Omental fat pad (tissue), 4 donors: ENCODE results near the gene RIN3. TPM values are rescaled to one million over a fixed set of nuclear protein-coding genes. Genes with fewer than 3 reads are reported as not detected.

Experiments
- ATAC-seq: fragments of 150-250 bp; one replicate; pipeline ENCODE4 v1.9.1; 2016; ENCODE audit warnings: mild to moderate bottlenecking, moderate library complexity; ENCODE audit not compliant: low FRiP score
- DNase-seq: peaks from one replicate; pipeline ENCODE4 v3.0.0-alpha.2; 2019; ENCODE audit warnings: low spot score
- total RNA-seq, 4 donors: library from RNA; depleted of rRNA; stranded (reverse); fragments of >200 nt; gene quantifications; one replicate each; pipeline ENCODE4 v1.1.0, GENCODE V29; 2016
- TF ChIP-seq, protein P1 (sequence below), 3 donors: fragments of 450-650 bp; IDR thresholded peaks; one replicate each; pipeline ENCODE4 v1.5.1; 2016 to 2017; ENCODE audit warnings: antibody characterized with exemption in 3 of 3, mild to moderate bottlenecking in 3 of 3, moderate library complexity in 2 of 3

RIN3 gene
- total RNA-seq, 4 donors from 2014 or later, result 11.6 to 36.3 (median 20.2) TPM

DNA sequence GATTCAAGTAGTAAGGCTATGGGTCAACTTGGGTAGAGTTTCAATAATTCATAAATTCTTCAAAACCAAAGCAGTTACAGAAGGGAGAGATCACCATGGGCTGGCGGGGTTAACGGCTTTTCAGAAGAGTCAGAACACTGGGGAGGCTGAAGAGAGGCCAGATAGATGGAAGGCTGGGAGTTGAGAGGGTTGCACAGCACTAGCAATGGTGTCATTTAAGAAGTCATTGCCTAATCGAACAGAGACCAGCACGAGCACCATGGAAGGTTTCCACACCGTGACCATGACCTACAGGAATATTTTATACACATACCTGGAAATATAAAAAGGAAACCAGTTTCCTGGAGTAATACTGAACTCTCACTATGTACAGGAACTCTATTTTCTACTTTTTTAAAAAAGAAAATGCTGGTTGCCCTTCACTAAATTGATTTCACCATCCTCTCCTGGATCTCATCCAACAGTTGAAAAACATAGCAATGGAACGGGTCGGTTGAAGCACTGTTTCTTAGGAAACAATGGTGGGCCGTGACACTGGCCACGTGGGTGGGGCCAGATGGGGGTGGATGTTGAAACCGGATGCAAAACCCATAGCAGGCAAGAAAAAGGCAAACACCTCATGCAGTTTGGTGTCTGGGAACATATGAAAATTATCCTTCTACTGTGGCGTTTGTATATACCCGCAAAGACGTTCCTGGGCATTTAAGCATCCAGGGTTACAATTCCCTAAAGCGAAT lies 38.0 kb upstream of the RIN3 start:
- DNase-seq, result no peak
- TF ChIP-seq, protein P1, sequence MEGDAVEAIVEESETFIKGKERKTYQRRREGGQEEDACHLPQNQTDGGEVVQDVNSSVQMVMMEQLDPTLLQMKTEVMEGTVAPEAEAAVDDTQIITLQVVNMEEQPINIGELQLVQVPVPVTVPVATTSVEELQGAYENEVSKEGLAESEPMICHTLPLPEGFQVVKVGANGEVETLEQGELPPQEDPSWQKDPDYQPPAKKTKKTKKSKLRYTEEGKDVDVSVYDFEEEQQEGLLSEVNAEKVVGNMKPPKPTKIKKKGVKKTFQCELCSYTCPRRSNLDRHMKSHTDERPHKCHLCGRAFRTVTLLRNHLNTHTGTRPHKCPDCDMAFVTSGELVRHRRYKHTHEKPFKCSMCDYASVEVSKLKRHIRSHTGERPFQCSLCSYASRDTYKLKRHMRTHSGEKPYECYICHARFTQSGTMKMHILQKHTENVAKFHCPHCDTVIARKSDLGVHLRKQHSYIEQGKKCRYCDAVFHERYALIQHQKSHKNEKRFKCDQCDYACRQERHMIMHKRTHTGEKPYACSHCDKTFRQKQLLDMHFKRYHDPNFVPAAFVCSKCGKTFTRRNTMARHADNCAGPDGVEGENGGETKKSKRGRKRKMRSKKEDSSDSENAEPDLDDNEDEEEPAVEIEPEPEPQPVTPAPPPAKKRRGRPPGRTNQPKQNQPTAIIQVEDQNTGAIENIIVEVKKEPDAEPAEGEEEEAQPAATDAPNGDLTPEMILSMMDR (IDR thresholded peaks at IDR 0.05), result no peak
- peak; percentile 56 for ATAC-seq

DNA sequence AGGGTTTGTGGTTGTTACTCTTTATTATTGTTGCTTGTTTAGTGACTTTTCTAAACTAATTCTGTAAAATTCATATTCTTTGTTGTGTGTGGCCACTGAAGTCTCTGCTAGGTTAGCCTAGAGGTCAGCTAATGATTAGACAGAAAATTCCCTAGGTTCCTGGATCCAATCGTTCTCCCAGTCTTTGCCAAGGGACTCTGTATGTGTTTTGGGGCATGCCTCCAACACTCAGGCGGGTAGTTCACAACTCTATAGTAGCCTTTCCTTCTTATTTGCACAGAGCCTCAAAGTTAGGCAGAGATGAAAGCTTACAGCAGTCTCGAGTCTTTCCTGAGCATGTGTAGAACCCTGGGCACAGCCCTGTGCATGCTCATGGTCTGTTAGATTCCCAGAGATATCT lies 32.7 kb upstream of the RIN3 start:
- ATAC-seq, result no peak
- TF ChIP-seq, protein P1 (IDR thresholded peaks at IDR 0.05), result no peak

DNA sequence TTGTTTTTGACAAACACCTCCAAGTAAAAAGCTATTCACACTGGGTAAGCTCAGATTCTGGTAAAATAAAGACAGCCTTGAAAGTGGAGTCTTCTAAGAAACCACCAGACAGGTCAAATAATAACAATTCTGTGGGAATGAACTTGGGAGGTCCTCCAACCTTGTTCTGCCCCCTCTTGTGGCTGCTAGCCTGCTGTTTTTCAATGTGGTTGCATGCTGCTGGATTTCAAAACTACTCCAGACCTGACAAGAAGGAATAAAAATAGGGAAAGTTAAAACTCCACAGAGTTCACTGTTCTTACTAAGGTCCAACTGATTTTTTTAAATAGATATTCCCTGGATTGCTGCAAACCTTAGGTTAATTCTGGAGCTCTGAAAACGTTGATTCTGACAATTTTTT lies 32.2 kb upstream of the RIN3 start:
- TF ChIP-seq, protein P1 (IDR thresholded peaks at IDR 0.05), result no peak
- DNase-seq (no peak), ATAC-seq (no peak)

More for the DNA sequence above, 32.7 kb upstream of the RIN3 start:
- no peak for DNase-seq

DNA sequence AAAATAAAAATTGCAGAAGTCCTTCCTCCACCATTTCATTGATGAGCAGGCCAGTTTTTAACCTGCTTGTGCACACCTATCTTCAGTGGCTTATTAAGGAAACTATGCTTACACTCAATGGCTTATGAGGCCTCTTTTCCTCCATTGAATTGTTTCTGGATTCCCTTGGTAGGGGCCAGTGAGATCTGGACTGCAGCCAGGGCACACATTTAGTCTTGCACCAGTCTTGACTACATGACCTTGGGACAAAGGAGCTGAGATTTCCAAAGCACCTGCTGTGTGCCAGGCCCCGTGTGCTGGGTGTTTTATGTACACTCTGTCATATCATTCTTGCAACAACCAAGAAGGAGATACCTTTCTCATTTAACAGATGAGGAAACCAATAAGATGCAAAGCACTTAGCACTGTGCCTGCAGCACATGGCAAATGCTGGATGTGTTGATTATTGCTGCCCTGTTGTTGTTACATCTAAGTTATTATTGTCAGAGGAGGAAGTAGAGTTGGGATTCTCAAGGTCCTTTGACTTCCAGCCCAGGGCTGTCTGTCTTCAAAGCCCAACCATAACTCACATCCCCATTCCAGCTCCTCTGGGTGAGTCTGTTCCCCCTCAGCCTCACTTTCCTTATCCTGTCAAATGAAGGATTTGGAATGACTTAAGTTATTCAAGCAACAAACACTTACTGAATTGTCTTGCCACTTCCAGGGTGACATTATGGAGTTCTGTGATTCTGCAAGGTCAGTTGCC lies 31.6 kb upstream of the RIN3 start:
- no peak for ATAC-seq
- no peak for DNase-seq
- TF ChIP-seq, protein P1 (IDR thresholded peaks at IDR 0.05), result no peak

DNA sequence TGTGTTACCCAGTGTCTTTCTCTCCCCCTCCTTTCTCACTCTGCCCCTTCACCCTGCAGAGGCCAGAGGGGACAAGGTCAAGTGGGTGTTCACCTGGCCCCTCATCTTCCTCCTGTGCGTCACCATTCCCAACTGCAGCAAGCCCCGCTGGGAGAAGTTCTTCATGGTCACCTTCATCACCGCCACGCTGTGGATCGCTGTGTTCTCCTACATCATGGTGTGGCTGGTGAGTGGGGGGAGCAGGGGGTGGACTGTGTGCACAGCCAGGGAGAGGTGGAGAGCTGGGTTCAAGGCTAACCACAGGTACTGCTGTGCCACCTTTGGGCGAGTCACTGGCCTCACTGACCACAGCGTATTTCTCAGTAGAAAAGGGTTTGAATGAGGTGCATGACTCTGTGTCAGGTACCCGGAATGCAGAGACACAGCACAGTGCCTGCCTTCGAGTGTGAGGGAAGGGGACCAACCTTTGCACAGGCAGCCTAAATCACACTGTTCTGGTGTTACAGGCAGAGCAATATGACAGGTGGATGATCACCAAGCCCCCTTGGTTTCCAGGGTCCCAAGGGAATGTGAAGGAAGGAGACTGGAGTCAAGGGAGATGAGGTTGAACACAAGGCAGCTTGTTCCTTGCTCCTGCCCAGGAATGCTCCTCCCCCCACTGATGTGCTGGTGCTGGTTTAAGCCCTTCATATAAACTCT lies 30.8 kb upstream of the RIN3 start:
- no peak for DNase-seq
- TF ChIP-seq, protein P1 (IDR thresholded peaks at IDR 0.05), result no peak
- ATAC-seq, result no peak

DNA sequence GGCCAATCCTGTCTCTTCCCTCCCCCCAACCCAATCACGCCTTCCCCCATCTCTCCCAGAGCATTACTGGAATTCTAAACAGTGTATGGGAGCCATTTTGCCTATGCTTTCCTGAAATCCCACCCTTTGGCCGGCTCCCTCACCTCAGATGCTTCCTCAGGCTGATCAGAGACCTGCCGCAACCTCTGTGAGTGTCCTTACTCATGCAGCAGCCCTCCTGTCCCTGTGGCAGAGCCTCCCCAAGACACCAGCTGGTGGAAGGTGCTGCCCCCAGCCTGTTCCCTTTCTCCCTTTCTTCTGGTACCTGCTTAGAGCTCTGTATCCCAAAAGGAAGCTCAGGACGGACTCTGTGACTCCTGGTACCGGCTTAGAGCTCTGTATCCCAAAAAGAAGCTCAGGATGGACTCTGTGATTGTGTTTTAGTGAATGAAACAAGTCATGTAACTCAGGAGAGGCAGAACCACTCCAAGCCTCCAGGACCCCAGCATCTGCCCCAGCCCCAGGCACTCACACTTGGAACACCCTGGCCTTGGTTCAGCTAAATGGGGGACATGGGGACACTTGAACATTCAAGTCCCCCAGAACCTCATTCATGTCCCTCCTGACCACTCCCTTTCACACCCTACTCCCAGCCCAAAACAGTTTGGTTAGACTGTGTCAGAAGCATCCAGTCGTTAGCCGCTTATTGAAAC lies 29.3 kb upstream of the RIN3 start:
- DNase-seq (no peak), ATAC-seq (no peak)
- TF ChIP-seq, protein P1 (IDR thresholded peaks at IDR 0.05), result no peak
